HG03432 (cell line): ENCODE measurements around the gene TJP3.
"Not testable (repeated sequence)": the region's sequence is repeated elsewhere in the genome, so short reads cannot be mapped to it uniquely, and the experiment has no call there.

ENCODE experiments used
- ATAC-seq: cut with Tn5 transposase; IDR thresholded peaks from one replicate; pipeline ENCODE4 v1.9.1; 2021; ENCODE audit warnings: mild to moderate bottlenecking, moderate library complexity; ENCODE audit not compliant: unreplicated experiment

Gene TJP3

DNA sequence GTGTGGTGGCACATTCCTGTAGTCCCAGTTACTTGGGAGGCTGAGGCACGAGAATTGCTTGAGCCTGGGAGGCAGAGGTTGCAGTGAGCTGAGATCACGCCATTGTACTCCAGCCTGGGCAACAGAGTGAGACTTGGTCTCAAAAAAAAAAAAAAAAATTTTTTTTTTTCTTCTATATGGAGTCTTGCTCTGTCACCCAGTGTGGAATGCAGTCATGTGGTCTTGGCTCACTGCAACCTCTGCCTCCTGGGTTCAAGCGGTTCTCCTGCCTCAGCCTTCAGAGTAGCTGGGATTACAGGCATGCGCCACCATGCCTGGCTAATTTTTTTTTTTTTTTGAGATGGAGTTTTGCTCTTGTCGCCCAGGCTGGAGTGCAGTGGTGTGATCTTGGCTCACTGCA, 57.6 kb downstream of the TJP3 start:
- ATAC-seq = not testable (repeated sequence)

DNA sequence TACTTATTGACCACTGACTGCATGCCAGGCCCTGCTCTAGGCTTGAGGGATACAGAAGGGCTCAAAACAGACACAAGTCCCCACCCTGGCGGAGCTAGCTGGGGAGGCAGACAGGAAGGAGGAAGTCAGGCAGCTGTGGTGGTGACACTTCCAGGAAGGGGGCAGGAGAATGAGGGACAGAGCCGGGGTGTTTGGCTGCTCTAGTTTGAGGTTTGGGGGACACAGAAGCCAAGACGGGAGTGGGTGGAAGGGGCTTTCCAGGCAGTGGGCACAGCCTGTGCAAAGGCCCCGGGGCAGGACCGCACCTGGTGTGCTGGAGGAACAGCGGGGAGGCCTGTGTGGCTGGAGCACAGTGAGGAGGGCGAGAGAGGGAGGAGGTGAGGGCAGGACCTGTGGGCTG, 58.3 kb downstream of the TJP3 start:
- no peak for ATAC-seq

DNA sequence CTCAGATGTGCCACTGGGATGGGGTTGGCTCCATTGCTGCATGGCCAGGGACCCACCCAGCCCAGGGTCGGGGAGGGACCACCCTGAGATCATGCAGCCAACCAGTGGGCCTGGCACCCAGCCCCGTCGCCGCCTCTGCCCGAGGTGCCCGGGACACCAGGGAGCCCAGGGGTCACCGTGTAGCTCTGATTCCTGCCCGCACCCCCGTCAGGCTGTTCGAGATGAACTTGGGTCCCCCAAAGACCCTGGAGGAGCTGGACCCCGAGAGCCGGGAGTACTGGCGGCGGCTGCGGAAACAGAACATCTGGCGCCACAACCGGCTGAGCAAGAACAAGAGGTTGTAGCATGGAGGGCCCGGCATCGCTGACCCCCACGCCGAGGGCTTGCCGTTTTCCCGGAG, 58.9 kb downstream of the TJP3 start:
- ATAC-seq = no peak

DNA sequence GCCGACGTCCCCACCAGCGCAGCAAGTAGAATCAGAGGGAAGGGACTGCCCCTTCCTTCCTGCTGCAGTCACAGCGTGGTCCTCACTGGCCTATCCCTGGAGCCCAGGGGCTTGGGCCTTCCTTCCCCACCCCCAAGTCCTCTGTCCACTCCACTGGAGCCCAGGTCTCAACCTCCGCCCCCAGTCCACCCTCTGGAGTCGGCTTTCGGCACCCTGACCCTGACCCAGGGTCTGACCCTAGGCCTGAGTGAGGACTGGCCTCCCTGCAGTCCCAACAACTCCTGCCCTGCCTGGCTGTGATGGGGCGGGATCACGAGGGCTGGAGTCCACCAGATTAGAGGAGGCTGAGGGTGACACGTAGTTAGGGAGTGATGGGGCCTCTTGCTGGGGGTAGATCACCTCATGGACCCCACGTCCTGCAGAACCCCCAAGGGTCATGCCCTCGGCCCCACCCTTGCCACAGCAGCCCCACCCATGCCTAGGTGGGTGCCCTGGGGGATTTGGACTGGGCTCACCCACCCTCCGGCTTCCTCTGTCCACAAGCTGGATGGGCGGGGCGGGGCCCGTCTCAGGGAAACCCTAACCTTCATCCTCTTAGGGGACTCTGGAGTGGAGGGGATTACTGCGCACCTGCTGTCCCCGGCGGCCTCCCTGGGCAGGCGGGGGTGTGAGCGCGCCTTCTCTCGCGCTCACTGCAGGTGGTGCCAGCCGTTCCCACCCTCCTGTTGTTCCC, 60.0 kb downstream of the TJP3 start:
- no peak for ATAC-seq

DNA sequence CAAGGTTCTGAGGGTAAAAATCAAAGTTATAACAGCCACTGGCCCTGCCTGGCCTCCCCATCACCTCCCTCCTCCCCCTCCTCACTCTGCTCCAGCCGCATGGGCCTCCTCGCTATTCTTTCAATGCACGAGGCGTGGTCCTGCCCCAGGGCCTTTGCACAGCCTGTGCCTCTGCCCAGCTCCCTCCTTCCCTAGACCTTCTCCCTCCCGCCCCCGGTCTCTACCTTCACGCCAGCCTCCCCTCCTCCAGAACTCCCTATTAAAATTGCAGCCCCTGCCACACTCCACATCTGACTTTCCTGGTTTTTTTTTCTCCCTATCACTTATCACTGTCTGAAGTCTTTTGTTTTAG, 60.5 kb downstream of the TJP3 start:
- ATAC-seq = no peak

DNA sequence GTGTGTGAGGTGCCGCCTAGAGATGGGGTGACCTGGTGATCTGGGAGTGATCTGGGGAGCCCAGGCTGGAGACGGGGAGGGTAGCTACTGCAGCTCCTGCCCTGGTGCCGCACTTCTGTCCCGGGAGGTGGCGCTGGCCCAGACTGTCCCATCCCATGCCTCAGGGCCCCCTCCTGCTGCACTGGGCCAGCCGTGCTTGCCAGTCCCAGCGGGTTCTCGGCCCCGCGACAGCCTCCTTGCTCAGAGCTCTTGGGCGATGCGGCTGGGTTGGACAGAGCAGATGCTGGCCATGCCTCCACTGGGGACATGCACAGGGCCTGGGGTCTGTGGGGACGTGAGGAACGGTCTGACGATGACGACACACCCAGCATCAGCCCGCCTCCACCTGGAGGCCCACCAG, 61.3 kb downstream of the TJP3 start:
- no peak for ATAC-seq

DNA sequence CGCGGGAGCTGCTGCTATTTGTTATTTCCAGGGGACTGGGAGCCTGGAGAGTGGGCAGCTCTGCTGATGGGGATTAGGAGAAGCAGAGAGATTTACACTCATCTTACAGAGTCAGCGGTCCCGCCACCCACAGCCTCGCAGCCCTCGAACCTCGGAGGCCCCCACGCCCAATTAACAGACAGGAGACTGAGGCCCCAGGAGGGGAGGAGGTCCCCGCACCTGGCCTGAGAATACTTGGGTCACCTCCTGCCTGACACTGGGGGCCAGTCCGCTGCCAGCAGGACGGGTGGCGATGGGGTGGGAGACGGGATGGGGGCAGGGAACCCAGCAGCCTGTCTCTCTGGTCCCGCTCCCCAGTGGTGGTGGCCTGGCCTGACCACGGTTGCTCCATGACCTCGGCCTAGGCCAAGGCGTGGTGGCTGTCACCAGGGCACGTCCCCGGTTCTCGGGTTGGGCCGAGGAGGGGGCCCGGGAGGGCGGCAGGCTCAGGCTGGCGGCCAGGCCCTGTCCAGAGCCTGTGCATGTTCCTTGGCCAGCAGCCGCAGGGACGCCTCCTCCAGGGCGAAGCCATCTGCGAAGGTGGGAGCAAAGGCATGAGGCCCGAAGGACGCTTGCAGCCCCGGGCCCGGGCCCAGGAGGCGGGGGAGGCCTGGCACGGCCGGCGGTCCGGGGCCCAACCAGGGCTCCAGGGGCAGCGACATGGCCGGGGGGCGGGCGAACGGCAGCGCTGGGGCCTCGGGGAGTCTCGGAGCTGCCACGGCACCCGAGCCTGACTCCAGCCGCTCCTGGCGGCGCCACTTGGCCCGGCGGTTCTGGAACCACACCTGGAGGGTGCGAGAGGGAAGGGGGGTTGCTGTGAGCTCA, 62.2 kb downstream of the TJP3 start:
- ATAC-seq = no peak

DNA sequence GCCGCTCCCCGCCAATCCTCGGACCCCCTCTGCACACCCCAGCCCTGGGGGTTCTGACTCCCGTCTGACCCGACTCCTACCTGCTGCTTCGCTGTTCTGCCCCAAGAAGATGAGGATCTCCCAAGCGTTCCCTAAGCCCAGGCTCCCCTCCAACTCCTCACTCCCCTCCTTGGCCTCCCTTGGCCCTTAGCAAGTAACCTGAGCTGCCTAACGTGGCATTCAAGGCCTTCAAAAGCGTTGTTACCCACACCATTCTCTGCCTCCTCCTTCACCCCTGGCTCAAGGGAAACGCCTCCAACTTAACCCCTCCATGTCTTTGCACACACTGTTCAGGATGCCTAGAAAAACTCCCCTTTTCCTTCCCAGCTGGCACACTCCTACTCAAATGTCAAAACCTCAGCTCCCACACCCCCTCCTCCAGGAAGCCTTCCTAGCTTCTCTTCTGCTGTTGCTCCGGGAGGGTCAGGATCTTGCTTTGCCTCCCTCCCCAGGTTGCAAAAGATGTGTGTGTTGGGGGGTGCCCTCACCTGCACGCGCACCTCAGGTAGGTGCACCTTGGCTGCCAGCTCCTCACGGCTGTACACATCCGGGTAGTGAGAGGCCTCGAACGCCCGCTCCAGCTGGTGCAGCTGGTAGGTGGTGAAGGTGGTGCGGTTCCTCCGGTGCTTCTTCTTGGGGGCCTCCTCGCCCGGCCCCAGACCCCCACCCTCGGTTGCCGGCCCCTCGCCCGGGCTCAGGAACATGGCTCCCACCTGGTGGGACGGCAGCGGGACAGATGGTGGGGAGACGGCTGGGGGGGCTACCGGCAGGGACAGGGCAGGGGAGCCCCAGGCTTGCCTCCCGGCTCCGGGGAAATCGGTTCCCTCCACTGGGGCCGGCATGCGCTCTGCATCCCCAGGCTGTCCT, 63.1 kb downstream of the TJP3 start:
- ATAC-seq = no peak

DNA sequence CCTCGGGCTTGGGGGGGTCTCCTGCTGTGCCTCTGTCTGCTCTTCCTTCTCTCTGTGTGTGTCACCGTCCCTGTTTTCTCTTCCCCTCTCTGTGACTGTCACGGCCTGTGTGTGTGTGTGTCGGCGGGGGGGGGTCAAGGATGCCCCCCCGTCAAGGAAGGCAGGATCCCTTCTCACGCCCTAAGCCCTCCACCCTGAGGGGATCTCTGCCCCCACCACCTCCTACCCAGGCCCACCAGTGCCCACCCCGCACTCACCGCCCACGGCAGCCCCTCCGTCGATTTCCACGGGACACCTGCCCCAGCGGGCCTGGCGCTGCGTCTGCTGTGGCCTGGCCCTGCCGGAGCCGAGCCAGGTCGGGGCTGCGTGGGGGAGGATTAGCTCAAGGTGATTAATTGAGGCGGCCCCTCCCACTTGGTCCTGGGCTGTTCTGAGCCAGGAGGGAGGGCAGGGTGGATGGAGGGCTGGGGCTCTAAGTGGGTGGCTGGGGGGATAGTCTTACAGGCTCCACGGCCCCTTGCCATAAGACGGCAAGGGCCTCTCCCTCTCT, 63.8 kb downstream of the TJP3 start, which contains the start of gene RAX2:
TSS of gene RAX2 (minus strand) at position 323 of the 550 bp plus-strand sequence. CDS start 486 bp downstream, outside the sequence.
- no peak for ATAC-seq

DNA sequence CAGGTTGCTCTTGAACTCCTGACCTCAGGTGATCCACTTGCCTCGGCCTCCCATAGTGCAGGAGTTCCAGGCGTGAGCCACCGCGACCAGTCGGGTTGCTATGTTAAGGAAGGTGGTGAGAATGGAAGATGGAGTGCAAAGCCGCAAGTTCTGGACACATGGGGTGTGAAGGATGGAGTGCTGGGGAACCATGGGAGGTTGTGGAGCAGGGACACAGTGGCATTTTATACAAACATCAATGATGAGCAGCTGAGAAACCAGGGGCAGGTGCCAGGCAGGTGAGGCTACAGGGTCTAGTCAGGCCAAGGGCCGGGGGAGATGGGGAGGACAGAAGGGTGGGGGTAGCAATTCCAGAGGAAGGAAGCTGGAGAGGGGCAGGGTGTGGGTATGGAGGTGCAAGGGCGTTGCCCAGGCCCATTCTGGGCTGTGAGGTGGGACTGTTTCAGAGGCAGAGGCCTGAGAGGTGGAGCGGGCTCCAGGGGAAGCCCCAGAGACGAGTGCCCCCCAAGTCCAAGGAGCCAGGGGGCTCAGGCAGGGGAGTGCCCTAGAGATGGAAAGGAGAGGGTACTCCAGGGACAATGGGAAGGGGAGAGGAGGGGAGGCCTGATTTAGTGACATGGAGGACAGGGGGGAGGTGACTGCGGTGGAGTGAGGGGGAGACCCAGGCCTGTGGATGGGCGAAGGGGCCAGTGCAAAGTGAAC, 65.8 kb downstream of the TJP3 start:
- no peak for ATAC-seq

DNA sequence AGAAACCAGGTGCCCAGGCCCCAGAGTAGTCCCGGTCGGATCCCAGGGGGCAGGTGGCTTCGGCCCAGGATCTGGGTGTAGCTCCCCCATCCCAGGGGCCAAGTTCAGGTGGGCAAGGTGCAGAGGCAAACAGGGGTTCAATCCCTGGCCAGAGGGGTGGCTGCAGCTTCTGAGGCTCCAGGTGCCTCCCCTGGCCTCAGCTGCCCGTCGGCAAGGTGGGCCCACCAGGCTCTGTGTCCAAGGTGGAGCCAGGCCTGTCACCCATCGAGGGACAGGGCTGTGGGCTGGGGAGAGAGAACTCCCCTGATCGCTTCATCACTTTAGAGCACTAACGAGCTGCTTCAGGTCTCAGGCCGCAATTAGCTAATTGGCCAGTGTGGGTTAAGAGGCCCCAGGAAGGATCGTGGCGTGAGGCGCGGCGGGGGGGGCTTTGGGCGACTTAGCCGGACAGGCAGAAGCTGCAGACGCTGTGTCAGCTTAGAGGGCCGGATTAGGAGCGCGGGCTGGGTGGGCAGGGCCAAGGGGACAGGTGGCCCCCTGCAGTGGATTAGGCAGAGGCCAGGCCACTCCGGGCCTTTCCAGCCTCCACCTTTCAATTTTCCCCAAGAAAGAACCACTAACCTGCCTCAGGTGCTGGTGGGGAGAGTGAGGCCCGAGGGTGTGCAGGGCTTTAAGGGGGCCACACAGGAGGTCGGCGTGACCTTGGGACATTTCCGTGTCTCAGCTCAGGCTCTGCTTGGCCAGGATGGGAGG, 66.6 kb downstream of the TJP3 start:
- no peak for ATAC-seq

DNA sequence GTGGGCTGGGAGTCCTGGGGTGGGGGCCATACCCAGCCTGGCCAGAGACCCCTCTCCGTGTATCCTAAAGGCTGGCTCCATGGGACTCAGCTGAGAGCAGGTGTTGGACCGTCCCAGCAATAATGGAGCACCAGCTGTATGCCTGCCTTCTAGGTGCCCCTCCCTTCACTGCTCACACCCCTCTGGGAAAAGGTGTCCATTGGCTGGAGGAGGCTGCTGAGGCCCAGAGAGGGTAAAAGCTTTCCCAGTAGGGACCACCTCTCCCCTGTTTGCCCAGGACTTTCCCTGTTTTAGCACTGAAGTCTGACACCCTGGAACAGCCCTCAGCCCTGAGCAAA, 67.2 kb downstream of the TJP3 start:
- ATAC-seq = no peak

DNA sequence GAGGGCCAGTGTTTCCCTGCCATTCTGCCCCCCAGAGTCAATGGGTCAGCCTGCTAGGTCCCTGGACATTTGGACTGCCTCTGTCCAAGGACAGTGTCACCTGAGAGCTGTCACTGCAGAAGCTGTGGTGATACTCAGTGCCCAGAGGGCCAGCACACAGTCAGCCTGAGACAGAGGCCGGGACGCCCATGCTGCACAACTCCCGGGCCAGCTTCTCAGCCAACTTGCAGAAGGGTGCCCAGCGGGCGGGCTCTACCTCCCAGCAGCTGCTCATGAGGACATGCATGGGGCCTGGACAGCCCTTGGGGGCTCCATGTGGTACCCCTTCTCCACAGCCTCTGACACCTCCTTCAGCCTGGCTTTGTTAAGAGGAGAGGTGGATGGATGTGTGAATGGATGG, 67.6 kb downstream of the TJP3 start:
- no peak for ATAC-seq

DNA sequence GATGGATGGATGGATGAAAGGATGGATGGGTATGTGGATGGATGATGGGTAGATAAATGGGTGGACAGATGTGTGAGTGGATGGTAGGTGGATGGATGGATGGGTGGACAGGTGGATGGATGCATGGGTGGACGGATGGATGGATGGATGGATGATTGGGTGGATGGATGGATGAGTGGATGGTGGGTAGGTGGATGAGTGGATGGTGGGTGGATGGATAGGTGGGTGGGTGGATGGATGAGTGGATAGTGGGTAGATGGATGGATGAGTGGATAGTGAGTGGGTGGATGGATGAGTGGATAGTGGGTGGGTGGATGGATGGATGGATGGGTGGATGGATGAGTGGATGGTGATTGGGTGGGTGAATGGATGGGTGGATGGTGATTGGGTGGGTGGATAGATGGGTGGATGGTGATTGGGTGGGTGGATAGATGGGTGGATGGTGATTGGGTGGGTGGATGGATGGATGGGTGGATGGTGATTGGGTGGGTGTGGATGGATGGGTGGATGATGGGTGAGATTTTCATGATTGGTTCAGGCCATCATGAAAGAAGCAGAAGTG, 68.4 kb downstream of the TJP3 start:
- ATAC-seq = no peak

DNA sequence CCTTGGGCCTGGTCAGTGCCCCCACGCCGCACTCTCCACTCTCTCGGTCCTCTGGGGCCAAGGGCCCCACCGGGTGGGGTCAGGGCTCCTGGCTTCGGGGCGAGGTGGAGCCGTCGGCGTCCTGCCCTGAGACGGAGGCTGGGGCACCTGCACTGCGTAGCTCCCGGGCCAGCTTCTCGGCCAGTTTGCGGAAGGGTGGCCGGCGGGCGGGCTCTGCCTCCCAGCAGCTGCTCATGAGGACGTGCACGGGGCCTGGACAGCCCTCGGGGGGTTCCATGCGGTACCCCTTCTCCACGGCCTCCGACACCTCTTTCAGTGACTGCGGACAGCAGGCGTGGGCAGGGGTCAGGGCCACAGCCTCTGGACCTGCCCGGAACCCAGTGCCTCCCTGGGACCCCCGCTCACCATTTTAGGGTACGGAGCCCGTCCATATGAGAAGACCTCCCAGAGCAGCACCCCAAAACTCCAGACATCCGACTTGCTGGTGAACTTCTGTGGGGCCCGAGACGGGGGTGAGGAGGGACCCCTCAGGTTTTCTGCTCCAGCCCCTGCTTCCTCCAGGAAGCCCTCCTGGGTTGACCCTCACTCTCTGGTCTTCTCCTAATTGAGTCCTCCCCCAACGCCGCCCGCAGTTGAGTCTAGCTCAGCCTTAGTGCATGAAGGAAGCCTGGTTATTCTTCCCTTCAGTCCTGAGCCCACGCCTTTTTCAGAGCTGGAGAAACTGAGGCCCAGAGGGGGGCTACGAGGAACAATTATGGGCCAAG, 70.1 kb downstream of the TJP3 start:
- ATAC-seq = no peak

DNA sequence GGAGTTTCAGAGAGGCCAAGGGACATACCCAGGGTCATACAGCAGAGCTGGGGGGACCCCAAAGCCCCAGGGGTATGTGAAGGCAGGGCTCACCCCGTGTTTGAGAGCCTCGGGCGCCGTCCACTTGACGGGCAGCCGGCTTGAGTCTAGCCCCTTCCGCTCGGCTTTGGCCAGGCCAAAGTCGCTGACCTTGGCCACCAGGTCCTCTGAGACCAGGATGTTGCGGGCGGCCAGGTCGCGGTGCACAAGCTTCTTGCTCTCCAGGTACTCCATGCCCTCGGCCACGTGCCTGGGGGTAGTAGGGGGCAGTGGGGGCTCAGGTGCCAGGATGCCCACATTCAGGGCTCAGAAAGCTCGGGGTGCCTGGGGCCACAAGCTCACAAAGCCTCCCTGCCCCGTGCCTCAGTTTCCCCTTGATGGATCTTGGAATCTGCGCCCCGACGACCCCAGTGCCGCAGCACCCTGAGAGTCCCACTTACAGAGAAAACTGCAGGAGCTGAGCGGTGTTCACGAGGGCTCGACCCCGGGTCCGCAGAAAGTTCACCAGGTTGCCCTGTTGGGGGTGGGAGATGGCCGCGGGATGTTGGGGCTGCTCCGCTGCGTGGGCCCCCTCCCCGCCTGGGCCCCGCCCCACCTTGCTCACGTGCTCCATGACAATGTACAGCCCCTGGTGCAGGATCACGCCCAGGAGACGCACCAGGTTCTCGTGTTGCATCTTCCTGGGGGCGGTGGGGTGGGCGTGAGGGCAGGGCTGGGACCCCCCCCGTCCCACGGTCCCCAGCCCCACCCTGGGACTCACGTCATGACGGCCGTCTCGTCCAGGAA, 70.9 kb downstream of the TJP3 start:
- ATAC-seq = no peak

DNA sequence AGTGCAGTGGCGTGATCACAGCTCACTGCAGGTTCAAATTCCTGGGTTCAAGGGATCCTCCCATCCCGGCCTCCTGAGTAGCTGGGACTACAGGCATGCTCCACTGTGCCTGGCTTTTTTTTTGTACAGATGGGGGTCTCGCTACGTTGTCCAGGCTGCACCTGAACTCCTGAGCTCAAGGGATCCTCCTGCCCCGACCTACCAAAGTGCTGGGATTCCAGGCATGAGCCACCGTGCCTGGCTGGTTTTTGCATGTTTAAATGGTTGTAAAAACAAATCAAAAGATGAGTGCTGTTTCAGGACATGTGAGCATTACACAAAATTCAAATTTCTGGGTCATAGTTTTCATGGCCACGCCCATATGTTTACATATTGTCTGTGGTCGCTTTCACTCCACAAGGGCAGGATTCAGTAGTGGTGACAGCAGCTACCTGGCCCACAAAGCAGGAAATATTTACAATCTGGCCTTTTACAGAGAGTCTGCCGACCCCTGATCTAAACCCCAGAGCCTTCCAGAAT, 72.7 kb downstream of the TJP3 start:
- ATAC-seq = no peak

DNA sequence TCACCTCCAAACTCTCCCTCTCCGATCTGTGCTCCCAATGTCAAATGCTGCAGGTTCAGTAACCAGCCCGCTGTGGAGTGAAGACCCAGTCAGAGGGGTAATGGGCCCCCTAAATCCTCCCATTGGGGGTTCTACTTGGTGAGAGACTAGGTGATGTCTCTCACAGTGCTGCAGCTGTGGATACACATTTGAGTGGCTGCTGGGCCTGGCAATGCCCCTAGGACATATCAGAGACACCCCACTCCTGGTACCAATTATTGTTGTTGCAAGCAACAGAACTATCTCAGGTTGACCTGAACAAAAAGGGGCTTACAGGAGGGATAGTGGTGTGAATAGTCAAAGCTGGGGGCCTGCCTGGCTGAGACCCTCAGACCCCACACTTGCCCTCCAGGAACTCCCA, 73.4 kb downstream of the TJP3 start:
- no peak for ATAC-seq
